Naive thymus-derived CD4-positive, alpha-beta T cell (primary cell): ENCODE data around the gene PKN2. TPM values are rescaled to one million over a fixed set of nuclear protein-coding genes. Genes with fewer than 3 reads are reported as not detected.
"Not testable (repeated sequence)": the region's sequence is repeated elsewhere in the genome, so short reads cannot be mapped to it uniquely, and the experiment has no call there.

Experiments
- ATAC-seq: fragments of 150-1000 bp; cut with Tn5 transposase; 2 replicates; pipeline ENCODE4 v1.10.0; 2021; ENCODE audit warnings: mild to moderate bottlenecking, moderate library complexity
- CTCF ChIA-PET: fragments of 350-600 bp; sonication (Branson Sonifier 250); formaldehyde crosslinking; loops from one replicate; lab custom pipeline; 2021; ENCODE audit warnings: antibody characterized with exemption; lab: Charles Lee
- POLR2A ChIA-PET: fragments of 350-600 bp; sonication (Branson Sonifier 250); formaldehyde crosslinking; loops from one replicate; lab custom pipeline; 2021; ENCODE audit warnings: antibody characterized with exemption, inconsistent platforms; lab: Charles Lee
- DNase-seq, 9 donors: peaks; one replicate each; pipeline versions ENCODE4 v3.0.0 to v3.0.0-alpha.2; 2020 to 2022; ENCODE audit warnings: mixed read lengths in 1 of 9
- H3K27ac ChIP-seq: one replicate; pipeline ENCODE4 v1.7.0; 2013; ENCODE audit warnings: mild to moderate bottlenecking, low read depth, low read length, moderate library complexity
- H3K27me3 ChIP-seq, 2 donors: one replicate each; pipeline ENCODE4 v1.7.0; 2013; ENCODE audit warnings: low read length in 2 of 2, mild to moderate bottlenecking in 2 of 2, moderate library complexity in 2 of 2; ENCODE audit not compliant: control insufficient read depth in 2 of 2, insufficient read depth in 2 of 2
- H3K36me3 ChIP-seq, 3 experiments: 1 replicate in 2 of 3; 2 replicates in 1 of 3; pipeline ENCODE4 v1.7.0; 2013; ENCODE audit warnings: low read length in 3 of 3, mild to moderate bottlenecking in 3 of 3, moderate library complexity in 1 of 3; ENCODE audit not compliant: insufficient read depth in 3 of 3, control insufficient read depth in 2 of 3
- H3K4me1 ChIP-seq, 2 donors: one replicate each; pipeline ENCODE4 v1.7.0; 2013; ENCODE audit warnings: low read length in 2 of 2, mild to moderate bottlenecking in 2 of 2, moderate library complexity in 1 of 2; ENCODE audit not compliant: control insufficient read depth in 2 of 2, insufficient read depth in 2 of 2
- H3K4me3 ChIP-seq: 2 replicates; pipeline ENCODE4 v1.7.0; 2013; ENCODE audit warnings: mild to moderate bottlenecking, low read length
- H3K9me3 ChIP-seq, 3 experiments: 1 replicate in 2 of 3; 2 replicates in 1 of 3; pipeline ENCODE4 v1.7.0; 2013; ENCODE audit warnings: low read length in 3 of 3; ENCODE audit not compliant: control insufficient read depth in 2 of 3
- H3K27ac Mint-ChIP-seq, 9 donors: one replicate each; pipeline ENCODE4 v1.8.0; 2020 to 2022; ENCODE audit warnings: mixed read lengths in 9 of 9, mild to moderate bottlenecking in 8 of 9, moderate library complexity in 5 of 9, inconsistent platforms in 2 of 9
- H3K27me3 Mint-ChIP-seq, 5 donors: one replicate each; pipeline ENCODE4 v1.8.0; 2021 to 2022; ENCODE audit warnings: mixed read lengths in 5 of 5, mild to moderate bottlenecking in 1 of 5
- H3K36me3 Mint-ChIP-seq, 5 donors: one replicate each; pipeline ENCODE4 v1.8.0; 2020 to 2022; ENCODE audit warnings: mixed read lengths in 5 of 5, mild to moderate bottlenecking in 3 of 5, inconsistent platforms in 1 of 5
- H3K4me1 Mint-ChIP-seq, 7 donors: one replicate each; pipeline ENCODE4 v1.8.0; 2020 to 2022; ENCODE audit warnings: mixed read lengths in 7 of 7, mild to moderate bottlenecking in 3 of 7, inconsistent platforms in 1 of 7
- H3K4me3 Mint-ChIP-seq, 10 donors: one replicate each; pipeline ENCODE4 v1.8.0; 2020 to 2022; ENCODE audit warnings: mild to moderate bottlenecking in 10 of 10, mixed read lengths in 10 of 10, moderate library complexity in 6 of 10, inconsistent platforms in 2 of 10
- H3K9me3 Mint-ChIP-seq, 11 donors: one replicate each; pipeline ENCODE4 v1.8.0; 2020 to 2022; ENCODE audit warnings: mixed read lengths in 11 of 11, mild to moderate bottlenecking in 4 of 11, inconsistent platforms in 1 of 11, moderate library complexity in 1 of 11
- intact Hi-C, 2 donors: fragments of 100-400 bp; cut with micrococcal nuclease; formaldehyde crosslinking; loops; one replicate each; pipeline ENCODE4 v1.15.1; 2023
- polyA plus RNA-seq, 2 donors: library from polyadenylated mRNA; unstranded; fragments of 300-500 nt; fragmentation: Illumina TruSeq; gene quantifications; one replicate each; pipeline ENCODE4 v1.2.3, GENCODE V29; 2021
- total RNA-seq, 6 experiments: library from RNA in 5 of 6; stranded (reverse) in 5 of 6; gene quantifications; 1 replicate in 5 of 6; 2 replicates in 1 of 6; pipeline ENCODE4 v1.2.3 and lab custom pipeline; 2021 to 2026

The PKN2 gene
- total and polyA plus RNA-seq, 7 experiments from 2014 or later: 9.0 to 53.8 (median 44.2) TPM

DNA sequence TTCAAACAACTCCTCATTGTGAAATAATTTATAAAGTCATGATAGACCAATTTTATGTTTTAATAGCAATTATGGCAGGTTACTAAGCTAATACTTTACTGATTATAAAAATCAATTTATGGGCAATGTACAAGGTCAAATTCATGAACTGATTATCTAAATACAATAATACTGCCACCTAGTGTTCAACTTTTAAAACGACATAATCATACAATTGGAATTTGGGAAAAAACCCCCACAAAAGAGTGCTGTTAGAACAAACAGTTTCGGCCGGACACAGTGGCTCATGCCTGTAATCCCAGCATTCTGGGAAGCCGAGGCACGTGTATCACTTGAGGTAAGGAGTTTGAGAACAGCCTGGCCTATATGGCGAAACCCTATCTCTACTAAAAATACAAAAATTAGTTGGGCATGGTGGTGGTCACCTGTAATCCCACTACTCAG, 193.3 kb downstream of the PKN2 start:
- no peaks in the 10 kb centered on the region for H3K9me3 Mint-ChIP-seq
- ChIA-PET CTCF (interaction anchor here (0.7 to 3.1 kb wide), 9 partner anchors 9 to 222 kb away, joined by 3 to 19 read pairs (median 6); no protein-coding TSS in a partner anchor), POLR2A (interaction anchor here (0.9 to 2.8 kb wide), 2 partner anchors 14 to 16 kb away, joined by 3 to 18 read pairs; partner anchors contain the start of gene GTF2B)
- peak in 5 of 9 donors; percentile 7 to 35 (median 24) for DNase-seq
- peak overlapping the region in 1 of 10 donors; percentile 23 for H3K4me3 Mint-ChIP-seq
- Histone ChIP-seq H3K9me3 (no peaks in the 10 kb centered on the region), H3K27ac (no peak overlapping the region), H3K36me3 (peaks cover 0 to 21% (median 5%) of the 10 kb centered on the region in 3 experiments), H3K4me3 (no peak overlapping the region), H3K27me3 (no peaks in the 10 kb centered on the region), H3K4me1 (peaks cover 3 to 13% of the 10 kb centered on the region in 2 donors)
- ATAC-seq: peak; percentile 45
- H3K27me3 Mint-ChIP-seq: no peaks in the 10 kb centered on the region
- H3K4me1 Mint-ChIP-seq: peaks cover 28 to 67% (median 64%) of the 10 kb centered on the region in 7 donors
- H3K36me3 Mint-ChIP-seq: peaks cover 0 to 16% (median 4%) of the 10 kb centered on the region in 5 donors
- H3K27ac Mint-ChIP-seq: peak overlapping the region in 2 of 9 donors; percentile 38 to 64
- intact Hi-C loops: loop anchor here (1.0 to 5.0 kb wide), 7 partner anchors 9 to 270 kb away; no protein-coding TSS in a partner anchor

DNA sequence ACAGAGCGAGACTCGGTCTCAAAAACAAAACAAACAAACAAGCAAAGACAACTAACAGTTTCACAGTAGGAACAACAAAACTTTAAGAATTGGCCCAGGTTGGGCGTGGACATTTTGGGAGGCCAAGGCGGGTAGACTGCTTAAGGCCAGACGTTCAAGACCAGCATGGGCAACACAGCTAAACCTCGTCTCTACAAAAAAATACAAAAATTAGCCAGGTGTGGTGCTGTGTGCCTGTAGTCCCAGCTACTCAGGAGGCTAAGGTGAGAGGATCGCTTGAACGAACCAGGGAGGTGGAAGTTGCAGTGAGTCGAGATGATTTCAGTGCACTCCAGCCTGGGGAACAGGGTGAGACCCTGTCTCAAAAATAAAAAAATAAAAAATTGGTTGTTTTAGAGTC, 193.8 kb downstream of the PKN2 start:
- Histone ChIP-seq H3K9me3 (no peaks in the 10 kb centered on the region), H3K4me1 (peaks cover 5 to 13% of the 10 kb centered on the region in 2 donors), H3K4me3 (no peak overlapping the region), H3K27me3 (no peaks in the 10 kb centered on the region), H3K36me3 (peaks cover 0 to 25% (median 5%) of the 10 kb centered on the region in 3 experiments), H3K27ac (no peak overlapping the region)
- Mint-ChIP-seq H3K27ac (peak overlapping the region in 1 of 9 donors; percentile 38), H3K4me3 (peak overlapping the region in 1 of 10 donors; percentile 23), H3K9me3 (no peaks in the 10 kb centered on the region), H3K36me3 (peaks cover 0 to 17% (median 5%) of the 10 kb centered on the region in 5 donors), H3K27me3 (no peaks in the 10 kb centered on the region), H3K4me1 (peaks cover 27 to 67% (median 64%) of the 10 kb centered on the region in 7 donors)
- ATAC-seq: no peak
- no peak for DNase-seq
- ChIA-PET POLR2A (interaction anchor here (0.6 to 2.8 kb wide), 2 partner anchors 13 to 640 kb away, joined by 3 to 18 read pairs; partner anchors contain the start of gene GTF2B), CTCF (interaction anchor here (0.9 to 3.1 kb wide), 7 partner anchors 9 to 223 kb away, joined by 3 to 19 read pairs (median 7); no protein-coding TSS in a partner anchor)
- intact Hi-C loops: loop anchor here (1.0 to 5.0 kb wide), 8 partner anchors 10 to 271 kb away; partner anchors contain the start of gene GTF2B (in 1 of the 2)

GRCh38 chr1:88878731-88879130, 194.7 kb downstream of the PKN2 start:
- peak overlapping the region in 7 of 9 donors; percentile 1 to 63 (median 11) for H3K27ac Mint-ChIP-seq
- Histone ChIP-seq H3K4me3 (no peak overlapping the region), H3K9me3 (no peaks in the 10 kb centered on the region), H3K36me3 (peaks cover 0 to 31% (median 5%) of the 10 kb centered on the region in 3 experiments), H3K4me1 (peaks cover 11 to 13% of the 10 kb centered on the region in 2 donors), H3K27me3 (no peaks in the 10 kb centered on the region), H3K27ac (no peak overlapping the region)
- peak overlapping the region in 1 of 10 donors; percentile 14 for H3K4me3 Mint-ChIP-seq
- ChIA-PET CTCF (interaction anchor here (0.8 to 2.4 kb wide), 4 partner anchors 220 to 223 kb away, joined by 3 to 15 read pairs (median 6); no protein-coding TSS in a partner anchor), POLR2A (interaction anchor here (2.8 kb wide), 1 partner anchor 12 kb away, joined by 18 read pairs; the partner anchor contains the start of gene GTF2B)
- ATAC-seq (no peak), DNase-seq (no peak)
- peaks cover 0 to 17% (median 5%) of the 10 kb centered on the region in 5 donors for H3K36me3 Mint-ChIP-seq
- no peaks in the 10 kb centered on the region for H3K9me3 Mint-ChIP-seq
- H3K27me3 Mint-ChIP-seq: no peaks in the 10 kb centered on the region
- peaks cover 29 to 70% (median 67%) of the 10 kb centered on the region in 7 donors for H3K4me1 Mint-ChIP-seq
- intact Hi-C loops: loop anchor here (1.0 to 5.0 kb wide), 3 partner anchors 13 to 271 kb away; partner anchors contain the start of gene GTF2B (in 1 of the 2)

- POLR2A ChIA-PET: not testable (repeated sequence)
Observed at GRCh38 chr1:88880717-88881116, 196.6 kb downstream of the PKN2 start.

DNA sequence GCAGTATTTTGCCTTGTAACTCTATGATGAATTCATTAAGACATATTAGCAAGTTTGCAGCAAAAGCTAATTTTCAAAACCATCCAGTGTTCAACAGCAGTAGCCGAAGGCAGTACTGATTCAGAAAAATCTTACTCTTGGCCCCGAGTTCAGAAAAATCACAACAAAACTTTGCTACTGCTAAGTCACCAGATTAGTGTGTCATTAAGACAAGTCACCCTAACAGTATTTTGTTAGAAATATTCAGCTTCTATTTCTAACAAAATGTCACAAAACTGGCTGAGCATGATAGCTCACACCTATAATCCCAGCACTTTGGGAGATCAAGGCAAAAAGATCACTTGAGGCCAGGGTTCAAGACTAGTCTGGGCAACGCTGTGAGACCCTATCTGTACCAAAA, 199.1 kb downstream of the PKN2 start:
- no peak for ATAC-seq
- Mint-ChIP-seq H3K27ac (peak overlapping the region in 6 of 9 donors; percentile 21 to 70 (median 56)), H3K4me3 (peak overlapping the region in 7 of 10 donors; percentile 12 to 55 (median 29))

More at GRCh38 chr1:88880717-88881116, 196.6 kb downstream of the PKN2 start:
- Mint-ChIP-seq H3K36me3 (peaks cover 0 to 19% (median 5%) of the 10 kb centered on the region in 5 donors), H3K27ac (peak overlapping the region in 2 of 9 donors; percentile 31 to 32), H3K4me1 (peaks cover 18 to 65% (median 59%) of the 10 kb centered on the region in 7 donors)
- Histone ChIP-seq H3K4me1 (peaks cover 11 to 13% of the 10 kb centered on the region in 2 donors), H3K36me3 (peaks cover 0 to 47% (median 8%) of the 10 kb centered on the region in 3 experiments)
- H3K9me3 ChIP-seq, ATAC-seq, H3K4me3 Mint-ChIP-seq, H3K9me3 Mint-ChIP-seq, H3K27me3 Mint-ChIP-seq, H3K27ac ChIP-seq, H3K27me3 ChIP-seq, DNase-seq, intact Hi-C loops, H3K4me3 ChIP-seq: not testable (repeated sequence)
- CTCF ChIA-PET: interaction anchor here (0.6 to 1.1 kb wide), 2 partner anchors 10 to 14 kb away, joined by 3 read pairs; no protein-coding TSS in a partner anchor

More for the DNA sequence above, 199.1 kb downstream of the PKN2 start:
- no peak for DNase-seq
- Histone ChIP-seq H3K9me3 (no peaks in the 10 kb centered on the region), H3K27ac (no peak overlapping the region), H3K4me3 (no peak overlapping the region), H3K4me1 (peaks cover 11 to 13% of the 10 kb centered on the region in 2 donors), H3K36me3 (peaks cover 0 to 59% (median 8%) of the 10 kb centered on the region in 3 experiments), H3K27me3 (no peaks in the 10 kb centered on the region)
- intact Hi-C loops: loop anchor here in 1 of 2 donors (2.0 kb wide), 1 partner anchor 14 kb away; no protein-coding TSS in a partner anchor
- ChIA-PET POLR2A (no interaction called here), CTCF (interaction anchor here (0.9 kb wide), 1 partner anchor 475 kb away, joined by 3 read pairs; no protein-coding TSS in a partner anchor)
- peaks cover 0 to 23% (median 5%) of the 10 kb centered on the region in 5 donors for H3K36me3 Mint-ChIP-seq
- H3K27me3 Mint-ChIP-seq: no peaks in the 10 kb centered on the region
- H3K4me1 Mint-ChIP-seq: peaks cover 22 to 69% (median 57%) of the 10 kb centered on the region in 7 donors
- no peaks in the 10 kb centered on the region for H3K9me3 Mint-ChIP-seq
